Neural cell (in vitro differentiated cells): Measurements from ENCODE around the gene MAGIX. TPM values are rescaled to one million over a fixed set of nuclear protein-coding genes. Genes with fewer than 3 reads are reported as not detected.

ENCODE experiments used
- polyA plus RNA-seq: library from polyadenylated mRNA; depleted of rRNA; stranded (reverse); fragments of >200 nt; gene quantifications from 2 replicates; pipeline ENCODE4 v1.2.3, GENCODE V29; 2014
- small RNA-seq, 3 experiments: library from RNA; depleted of rRNA; stranded (forward); fragments of <200 nt; gene quantifications; one replicate each; pipeline ENCODE3, GENCODE V24; 2012

MAGIX gene
- polyA plus RNA-seq, 1 donor from 2014 or later = 4.2 TPM

Small RNA genes within 50 kb of the gene (small RNA-seq; reads per million reads assigned to genes)
- 0 to 0.16 (median 0) reads per million in 3 experiments for gene RN7SL262P

Other genes starting within 250 kb of the MAGIX start
- gene PIM2, start 243.7 kb upstream of the MAGIX start, polyA plus RNA-seq = 8.9 and 11.1 TPM in 2 replicates
- gene OTUD5, start 205.2 kb upstream of the MAGIX start, polyA plus RNA-seq = 34.3 and 35.9 TPM in 2 replicates
- 3.7 and 4.8 TPM in 2 replicates for gene KCND1, start 190.9 kb upstream of the MAGIX start, polyA plus RNA-seq
- gene GRIPAP1, start 160.5 kb upstream of the MAGIX start, polyA plus RNA-seq = 134 and 138 TPM in 2 replicates
- gene TFE3, start 119.4 kb upstream of the MAGIX start, polyA plus RNA-seq = 8.9 and 17.9 TPM in 2 replicates
- 2.8 and 3.1 TPM in 2 replicates for gene CCDC120, start 103.8 kb upstream of the MAGIX start, polyA plus RNA-seq
- 7.3 and 10.8 TPM in 2 replicates for gene PRAF2, start 88.8 kb upstream of the MAGIX start, polyA plus RNA-seq
- gene WDR45, start 82.9 kb upstream of the MAGIX start, polyA plus RNA-seq = 26.5 and 29.5 TPM in 2 replicates
- gene GPKOW, start 39.0 kb upstream of the MAGIX start, polyA plus RNA-seq = 22.9 and 27.3 TPM in 2 replicates
- not detected in 2 replicates for gene PLP2, start 9.1 kb downstream of the MAGIX start, polyA plus RNA-seq
- gene PRICKLE3, start 23.6 kb downstream of the MAGIX start, polyA plus RNA-seq = 0.45 TPM in 1 of 2 replicates, not detected in the other
- gene SYP, start 37.4 kb downstream of the MAGIX start, polyA plus RNA-seq = 240 and 281 TPM in 2 replicates
- not detected in 2 replicates for gene CACNA1F, start 70.6 kb downstream of the MAGIX start, polyA plus RNA-seq
- gene CCDC22, start 72.7 kb downstream of the MAGIX start, polyA plus RNA-seq = 16.3 and 17.0 TPM in 2 replicates
- not detected in 2 replicates for gene FOXP3, start 102.0 kb downstream of the MAGIX start, polyA plus RNA-seq
- 20.4 and 21.0 TPM in 2 replicates for gene PPP1R3F, start 107.0 kb downstream of the MAGIX start, polyA plus RNA-seq
- gene GAGE10, start 140.9 kb downstream of the MAGIX start, polyA plus RNA-seq = not detected in 2 replicates
- gene GAGE12J, start 159.3 kb downstream of the MAGIX start, polyA plus RNA-seq = not detected in 2 replicates
- not detected in 2 replicates for gene GAGE13, start 168.8 kb downstream of the MAGIX start, polyA plus RNA-seq